GM10266 (cell line): ENCODE data around the gene REV3L.

Source experiments
- DNase-seq: peaks from one replicate; pipeline ENCODE4 v3.0.0; 2012; ENCODE audit errors: extremely low spot score
- TF ChIP-seq, protein P1 (sequence below): IDR thresholded peaks from 2 replicates; pipeline ENCODE4 v1.5.1; 2012; ENCODE audit warnings: mild to moderate bottlenecking, low read depth; ENCODE audit not compliant: control insufficient read depth, insufficient read depth; ENCODE audit errors: missing control alignments

The REV3L gene

DNA sequence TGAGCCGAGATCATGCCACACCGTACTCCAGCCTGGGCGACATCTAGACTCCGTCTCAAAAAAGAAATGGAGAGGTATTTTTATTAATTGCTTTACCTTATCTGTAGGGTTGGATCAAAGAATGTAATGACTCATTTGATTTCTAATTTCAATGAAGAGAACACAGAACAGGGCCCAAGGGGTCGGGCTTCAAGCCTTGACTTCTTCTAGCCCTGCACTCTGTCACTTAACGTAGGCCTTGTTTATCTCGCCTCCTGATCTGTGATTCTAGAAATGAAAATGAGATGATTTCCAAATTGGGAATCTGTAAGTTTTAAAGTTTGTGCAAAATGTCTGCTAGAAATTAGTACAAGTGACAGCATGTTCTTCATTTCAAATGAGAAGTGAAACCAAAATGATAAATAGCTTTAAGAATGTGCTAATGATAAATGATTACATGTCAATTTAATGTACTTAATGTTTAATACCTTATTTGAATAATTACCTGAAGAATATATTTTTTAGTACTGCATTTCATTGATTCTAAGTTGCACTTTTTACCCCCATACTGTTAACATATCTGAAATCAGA lies 215.2 kb downstream of the REV3L start:
- TF ChIP-seq, protein P1, sequence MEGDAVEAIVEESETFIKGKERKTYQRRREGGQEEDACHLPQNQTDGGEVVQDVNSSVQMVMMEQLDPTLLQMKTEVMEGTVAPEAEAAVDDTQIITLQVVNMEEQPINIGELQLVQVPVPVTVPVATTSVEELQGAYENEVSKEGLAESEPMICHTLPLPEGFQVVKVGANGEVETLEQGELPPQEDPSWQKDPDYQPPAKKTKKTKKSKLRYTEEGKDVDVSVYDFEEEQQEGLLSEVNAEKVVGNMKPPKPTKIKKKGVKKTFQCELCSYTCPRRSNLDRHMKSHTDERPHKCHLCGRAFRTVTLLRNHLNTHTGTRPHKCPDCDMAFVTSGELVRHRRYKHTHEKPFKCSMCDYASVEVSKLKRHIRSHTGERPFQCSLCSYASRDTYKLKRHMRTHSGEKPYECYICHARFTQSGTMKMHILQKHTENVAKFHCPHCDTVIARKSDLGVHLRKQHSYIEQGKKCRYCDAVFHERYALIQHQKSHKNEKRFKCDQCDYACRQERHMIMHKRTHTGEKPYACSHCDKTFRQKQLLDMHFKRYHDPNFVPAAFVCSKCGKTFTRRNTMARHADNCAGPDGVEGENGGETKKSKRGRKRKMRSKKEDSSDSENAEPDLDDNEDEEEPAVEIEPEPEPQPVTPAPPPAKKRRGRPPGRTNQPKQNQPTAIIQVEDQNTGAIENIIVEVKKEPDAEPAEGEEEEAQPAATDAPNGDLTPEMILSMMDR: no peak
- no peak for DNase-seq

DNA sequence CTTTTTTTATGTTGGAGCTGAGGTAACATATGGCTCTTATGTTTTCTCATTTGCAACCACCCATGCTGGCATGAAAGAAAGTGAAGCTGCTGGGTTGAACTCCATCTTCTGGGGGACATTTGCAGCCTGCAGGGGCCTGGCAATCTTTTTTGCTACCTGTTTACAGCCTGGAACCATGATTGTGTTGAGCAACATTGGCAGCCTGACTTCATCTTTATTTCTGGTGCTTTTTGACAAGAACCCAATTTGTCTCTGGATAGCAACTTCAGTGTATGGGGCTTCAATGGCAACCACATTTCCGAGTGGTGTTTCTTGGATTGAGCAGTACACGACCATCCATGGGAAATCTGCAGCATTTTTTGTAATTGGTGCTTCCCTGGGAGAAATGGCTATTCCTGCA lies 216.7 kb downstream of the REV3L start:
- no peak for DNase-seq
- TF ChIP-seq, protein P1: no peak

DNA sequence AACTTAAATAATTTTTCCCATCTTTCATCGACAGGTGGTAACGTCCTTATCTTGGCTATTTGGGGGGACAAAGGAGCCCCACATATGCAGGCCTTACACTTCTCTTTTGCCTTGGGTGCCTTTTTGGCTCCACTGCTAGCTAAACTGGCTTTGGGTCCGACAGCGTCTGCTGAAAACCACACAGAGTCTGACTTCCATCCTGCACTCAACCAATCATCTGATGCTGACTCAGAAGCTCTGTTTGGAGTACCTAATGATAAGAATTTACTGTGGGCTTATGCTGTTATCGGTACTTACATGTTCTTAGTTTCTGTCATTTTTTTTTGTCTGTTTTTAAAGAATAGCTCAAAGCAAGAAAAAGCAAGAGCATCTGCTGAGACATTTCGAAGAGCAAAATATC lies 217.2 kb downstream of the REV3L start:
- TF ChIP-seq, protein P1: no peak
- no peak for DNase-seq

DNA sequence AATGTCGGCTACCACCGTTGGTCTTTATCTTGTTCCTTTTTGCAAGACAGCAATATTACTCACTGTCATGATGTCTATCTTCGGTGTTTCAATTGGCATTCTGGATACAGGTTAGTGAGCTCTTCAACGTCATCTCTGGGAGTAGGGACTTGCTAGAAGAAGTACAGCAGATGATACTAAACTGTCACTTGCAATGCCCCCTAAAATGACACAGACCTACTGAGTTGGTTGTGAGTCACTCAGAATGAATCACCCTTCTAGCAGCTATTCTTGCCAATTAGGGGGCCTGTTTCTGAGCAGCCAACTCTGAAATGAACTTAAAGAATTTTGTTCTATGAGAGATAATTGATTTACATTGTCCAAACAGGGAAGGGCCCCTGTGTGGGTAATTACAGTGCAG lies 219.2 kb downstream of the REV3L start:
- DNase-seq: no peak

DNA sequence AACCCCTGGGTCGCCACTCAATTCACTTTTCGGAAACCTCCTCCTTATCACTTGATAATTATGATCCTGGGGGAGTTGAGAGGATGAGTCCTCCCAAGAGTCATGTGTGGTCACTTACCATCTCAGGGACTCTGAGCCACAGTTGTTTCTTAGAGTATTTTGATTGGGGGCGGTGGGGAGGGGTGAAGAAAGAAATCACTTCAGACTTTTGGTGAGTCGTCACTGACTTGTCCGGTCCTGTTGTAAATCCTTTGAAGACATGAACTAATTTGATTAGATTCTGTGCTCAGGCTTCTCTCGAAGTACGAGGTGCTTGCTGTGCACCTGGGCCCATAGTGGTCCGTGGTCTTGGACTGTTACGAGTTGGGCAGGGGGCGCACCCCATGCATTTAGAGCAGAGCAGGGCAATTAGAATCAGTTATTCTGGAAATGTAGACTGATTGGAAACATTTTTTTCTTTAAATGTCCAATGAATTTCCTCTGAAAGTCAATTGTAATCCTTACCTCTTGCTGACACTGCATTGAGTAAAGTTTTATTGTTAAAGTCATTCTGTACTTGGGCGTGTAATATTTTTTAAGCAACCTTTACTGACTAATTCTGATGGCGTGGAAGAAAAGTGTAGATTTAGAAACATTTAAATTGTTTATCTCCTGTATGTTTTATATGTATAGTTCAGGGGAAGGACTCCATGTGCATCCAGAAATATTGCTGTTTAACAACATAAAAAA lies 222.3 kb downstream of the REV3L start:
- TF ChIP-seq, protein P1: no peak
- no peak for DNase-seq

More for the DNA sequence above, 219.2 kb downstream of the REV3L start:
- TF ChIP-seq, protein P1: no peak

DNA sequence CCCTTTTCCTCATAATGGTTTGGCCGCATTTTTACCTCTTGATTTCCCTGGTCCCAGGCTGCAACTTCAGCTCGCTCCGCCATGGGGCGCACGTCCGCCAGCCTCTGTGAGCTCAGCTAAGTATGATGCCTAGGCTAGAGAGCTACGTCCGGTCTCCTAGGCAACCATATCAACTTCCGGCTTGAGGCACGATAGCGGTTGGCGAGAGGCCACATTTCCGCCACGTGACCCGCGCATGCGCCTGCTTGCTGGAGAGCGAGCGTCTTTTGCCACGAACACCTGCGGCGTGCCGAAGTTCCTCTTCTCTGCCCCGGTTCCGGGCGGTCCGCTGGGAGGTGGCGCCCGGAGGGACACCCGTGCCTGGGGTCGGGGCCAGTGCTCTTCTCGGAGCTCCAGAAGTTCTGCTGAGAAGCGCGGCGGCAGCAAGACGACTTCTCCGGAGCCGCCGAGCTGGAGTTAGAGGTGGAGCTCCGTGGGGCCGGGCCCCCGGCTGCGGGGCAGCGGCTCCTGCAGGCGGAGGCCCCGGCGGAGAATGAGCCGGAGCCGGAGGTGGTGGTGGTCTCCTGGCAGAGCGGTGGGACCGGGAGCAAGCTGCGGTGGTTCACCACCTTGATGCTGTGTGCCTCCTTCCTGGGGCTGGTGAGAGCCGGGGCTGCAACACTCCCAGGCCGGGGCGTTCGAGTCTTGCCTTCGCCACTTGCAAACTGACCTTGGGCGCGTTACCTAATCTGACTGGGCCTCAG lies 223.8 kb downstream of the REV3L start:
- DNase-seq: peak; percentile 95
- TF ChIP-seq, protein P1: peak; percentile 92

DNA sequence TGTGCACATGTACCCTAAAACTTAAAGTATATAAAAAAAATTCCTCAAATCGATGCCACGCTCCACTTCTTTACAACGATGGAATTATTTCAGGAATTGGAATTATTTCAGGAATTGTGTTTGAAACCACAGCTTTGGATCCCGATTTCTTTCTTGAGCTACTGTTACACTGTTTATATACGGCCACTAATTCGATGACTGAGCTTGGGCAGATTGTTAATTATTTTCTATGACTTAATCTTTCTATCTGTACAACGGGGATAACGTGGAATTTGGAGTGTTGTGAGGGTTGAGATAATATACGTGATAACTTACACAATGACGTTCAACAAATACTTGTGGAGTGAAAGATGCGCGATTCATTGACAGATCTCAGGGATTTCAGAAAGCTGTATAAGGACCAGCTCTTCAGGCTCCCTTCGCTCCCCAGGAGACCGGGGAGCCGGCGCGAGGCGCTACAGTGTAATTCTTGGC lies 224.4 kb downstream of the REV3L start:
- TF ChIP-seq, protein P1: no peak
- no peak for DNase-seq
